CD4-positive, alpha-beta memory T cell (primary cell): ENCODE results near the gene DCDC2C. TPM values are rescaled to one million over a fixed set of nuclear protein-coding genes. Genes with fewer than 3 reads are reported as not detected.
A peak's percentile ranks its signal among the peaks of the same experiment; 100 is the strongest.

Experiments
- CTCF ChIA-PET: fragments of 350-600 bp; sonication (Branson Sonifier 250); formaldehyde crosslinking; loops from one replicate; lab custom pipeline; 2021; ENCODE audit warnings: inconsistent platforms; ENCODE audit not compliant: partially characterized antibody; lab: Charles Lee
- POLR2A ChIA-PET: fragments of 350-600 bp; sonication (Branson Sonifier 250); formaldehyde crosslinking; loops from one replicate; lab custom pipeline; 2021; ENCODE audit not compliant: partially characterized antibody; lab: Charles Lee
- DNase-seq, 5 donors: peaks; one replicate each; pipeline versions ENCODE4 v3.0.0 to v3.0.0-alpha.2; 2020 to 2022; ENCODE audit warnings: mixed read lengths in 1 of 5
- H3K27ac ChIP-seq: one replicate; pipeline ENCODE4 v1.7.0; 2013; ENCODE audit warnings: low read depth, low read length
- H3K27me3 ChIP-seq: 2 replicates; pipeline ENCODE4 v1.7.0; 2013; ENCODE audit warnings: mild to moderate bottlenecking, low read length, moderate library complexity; ENCODE audit not compliant: insufficient read depth
- H3K36me3 ChIP-seq: 2 replicates; pipeline ENCODE4 v1.7.0; 2013; ENCODE audit warnings: mild to moderate bottlenecking, low read length, moderate library complexity; ENCODE audit not compliant: insufficient read depth
- H3K4me1 ChIP-seq: 2 replicates; pipeline ENCODE4 v1.7.0; 2013; ENCODE audit warnings: mild to moderate bottlenecking, low read length, moderate library complexity; ENCODE audit not compliant: insufficient read depth
- H3K4me3 ChIP-seq, 2 donors: one replicate each; pipeline ENCODE4 v1.7.0; 2013; ENCODE audit warnings: low read length in 2 of 2, mild to moderate bottlenecking in 1 of 2
- H3K9me3 ChIP-seq, 2 donors: one replicate each; pipeline ENCODE4 v1.7.0; 2013; ENCODE audit warnings: low read length in 2 of 2, control low read depth in 1 of 2; ENCODE audit not compliant: control insufficient read depth in 1 of 2
- H3K27ac Mint-ChIP-seq, 7 donors: one replicate each; pipeline ENCODE4 v1.8.0; 2020 to 2021; ENCODE audit warnings: mixed read lengths in 7 of 7, mild to moderate bottlenecking in 6 of 7, inconsistent platforms in 3 of 7, moderate library complexity in 3 of 7
- H3K27me3 Mint-ChIP-seq, 2 donors: one replicate each; pipeline ENCODE4 v1.8.0; 2020 to 2021; ENCODE audit warnings: mixed read lengths in 2 of 2
- H3K36me3 Mint-ChIP-seq, 2 donors: one replicate each; pipeline ENCODE4 v1.8.0; 2020 to 2021; ENCODE audit warnings: mixed read lengths in 2 of 2, inconsistent platforms in 1 of 2, mild to moderate bottlenecking in 1 of 2
- H3K4me1 Mint-ChIP-seq, 4 donors: one replicate each; pipeline ENCODE4 v1.8.0; 2020 to 2021; ENCODE audit warnings: mixed read lengths in 4 of 4, mild to moderate bottlenecking in 1 of 4
- H3K4me3 Mint-ChIP-seq, 8 donors: one replicate each; pipeline ENCODE4 v1.8.0; 2020 to 2021; ENCODE audit warnings: mixed read lengths in 8 of 8, mild to moderate bottlenecking in 7 of 8, moderate library complexity in 6 of 8, inconsistent platforms in 3 of 8
- H3K9me3 Mint-ChIP-seq, 8 donors: one replicate each; pipeline ENCODE4 v1.8.0; 2020 to 2021; ENCODE audit warnings: mixed read lengths in 8 of 8, mild to moderate bottlenecking in 5 of 8, inconsistent platforms in 3 of 8, moderate library complexity in 1 of 8
- intact Hi-C: fragments of 100-400 bp; cut with micrococcal nuclease; formaldehyde crosslinking; loops from one replicate; pipeline ENCODE4 v1.15.1; 2023
- polyA plus RNA-seq, 2 donors: library from polyadenylated mRNA; unstranded; fragments of 300-500 nt; fragmentation: Illumina TruSeq; gene quantifications; one replicate each; pipeline ENCODE4 v1.2.3, GENCODE V29; 2021
- total RNA-seq, 2 experiments: library from RNA; stranded (reverse); gene quantifications; one replicate each; pipeline ENCODE4 v1.2.3, GENCODE V29; 2021

The DCDC2C gene
- total and polyA plus RNA-seq, 4 experiments from 2014 or later: not detected

DNA sequence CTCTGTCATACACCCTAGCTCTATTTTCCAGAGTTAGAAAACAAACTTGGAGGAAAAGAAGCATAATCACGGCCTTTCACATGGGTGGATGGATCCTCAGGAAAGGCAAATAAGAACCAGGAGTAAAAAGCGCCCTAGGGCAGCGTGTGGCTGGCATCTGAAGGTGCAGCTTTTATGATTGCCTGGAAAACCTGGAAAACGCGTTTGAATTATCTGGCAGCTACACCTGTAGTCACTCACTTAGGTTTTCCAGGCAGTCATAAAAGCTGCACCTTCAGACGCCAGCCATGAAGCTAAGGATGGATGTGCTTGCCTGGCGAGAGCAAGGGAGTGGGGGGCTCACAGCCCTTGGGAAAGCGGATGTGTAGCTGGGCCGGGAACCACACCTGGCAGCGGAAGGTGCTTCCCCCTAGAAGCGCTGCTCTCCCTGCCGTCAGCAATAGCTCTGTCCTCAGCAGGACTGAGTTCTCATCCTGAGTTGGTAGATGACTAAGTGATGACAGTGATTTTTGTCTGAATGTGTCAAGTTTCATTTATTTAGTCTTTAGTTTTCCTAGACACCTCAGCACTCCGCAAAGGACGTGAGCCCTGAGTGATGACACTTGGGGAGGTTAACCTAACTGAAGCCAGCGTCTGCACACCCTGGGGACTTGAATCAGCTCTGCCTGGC, 82.0 kb downstream of the DCDC2C start:
- Mint-ChIP-seq H3K4me3 (no peak overlapping the region), H3K27ac (no peak overlapping the region), H3K4me1 (peaks cover 0 to 7% (median 6%) of the 10 kb centered on the region in 4 donors), H3K36me3 (no peaks in the 10 kb centered on the region), H3K27me3 (peaks cover 1 to 2% of the 10 kb centered on the region in 2 donors), H3K9me3 (no peaks in the 10 kb centered on the region)
- Histone ChIP-seq H3K27ac (no peak overlapping the region), H3K9me3 (no peaks in the 10 kb centered on the region), H3K27me3 (no peaks in the 10 kb centered on the region), H3K4me1 (no peaks in the 10 kb centered on the region), H3K36me3 (no peaks in the 10 kb centered on the region), H3K4me3 (no peak overlapping the region)
- DNase-seq: no peak
- ChIA-PET CTCF (no interaction called here), POLR2A (no interaction called here)
- intact Hi-C loops: no loop called here

DNA sequence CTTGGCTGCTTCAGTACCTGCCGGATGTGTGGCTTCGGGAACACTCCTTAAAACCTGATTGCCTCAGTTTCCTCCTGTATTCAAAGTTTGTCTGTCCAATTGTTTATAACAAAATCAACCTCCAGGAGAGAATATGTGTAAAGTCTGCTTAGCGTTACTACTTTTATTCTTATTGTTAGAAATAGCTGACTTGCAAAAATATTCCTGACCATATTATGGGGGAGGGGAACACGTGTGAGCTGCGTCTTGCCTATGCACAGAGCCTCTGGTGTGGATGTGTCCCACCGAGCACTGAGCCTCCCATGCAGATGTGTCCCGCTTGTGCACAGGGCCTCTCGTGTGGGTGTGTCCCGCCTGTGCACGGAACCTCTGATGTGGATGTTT, 82.5 kb downstream of the DCDC2C start:
- peaks cover 0 to 1% (median under 1%) of the 10 kb centered on the region in 4 donors for H3K4me1 Mint-ChIP-seq
- POLR2A ChIA-PET: no interaction called here
- H3K27me3 ChIP-seq: no peaks in the 10 kb centered on the region
- H3K4me1 ChIP-seq: no peaks in the 10 kb centered on the region
- H3K9me3 ChIP-seq: no peaks in the 10 kb centered on the region
- H3K27ac ChIP-seq: no peak overlapping the region
- H3K27ac Mint-ChIP-seq: no peak overlapping the region
- no peaks in the 10 kb centered on the region for H3K36me3 ChIP-seq
- H3K27me3 Mint-ChIP-seq: peaks cover 1 to 2% of the 10 kb centered on the region in 2 donors
- no peak overlapping the region for H3K4me3 Mint-ChIP-seq
- no peaks in the 10 kb centered on the region for H3K9me3 Mint-ChIP-seq
- CTCF ChIA-PET: no interaction called here
- intact Hi-C loops: no loop called here
- no peaks in the 10 kb centered on the region for H3K36me3 Mint-ChIP-seq
- no peak for DNase-seq
- no peak overlapping the region for H3K4me3 ChIP-seq

DNA sequence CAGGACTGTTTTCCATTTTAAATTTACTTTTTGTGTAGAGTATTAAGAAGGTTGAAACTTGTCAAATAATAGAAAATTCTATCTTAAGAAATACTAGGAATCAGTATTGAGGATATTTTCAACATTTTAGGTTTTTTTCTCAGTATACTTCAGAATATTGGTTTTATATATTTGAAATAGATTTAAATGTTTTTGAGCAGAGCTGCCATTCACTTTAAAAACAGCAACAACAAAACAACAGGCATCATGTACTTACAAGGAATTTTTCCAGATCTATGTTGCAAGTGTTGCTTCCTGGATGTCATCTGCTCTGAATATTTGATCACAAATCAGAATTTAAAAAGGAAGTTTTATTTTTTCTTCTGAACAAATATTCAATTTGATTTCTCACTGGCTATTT, 84.4 kb downstream of the DCDC2C start:
- H3K4me3 ChIP-seq: no peak overlapping the region
- no peaks in the 10 kb centered on the region for H3K36me3 ChIP-seq
- intact Hi-C loops: no loop called here
- no peaks in the 10 kb centered on the region for H3K27me3 ChIP-seq
- no peak for DNase-seq
- H3K9me3 ChIP-seq: no peaks in the 10 kb centered on the region
- H3K9me3 Mint-ChIP-seq: no peaks in the 10 kb centered on the region
- ChIA-PET POLR2A (no interaction called here), CTCF (no interaction called here)
- no peak overlapping the region for H3K4me3 Mint-ChIP-seq
- H3K36me3 Mint-ChIP-seq: no peaks in the 10 kb centered on the region
- H3K27me3 Mint-ChIP-seq: peaks cover 1 to 2% of the 10 kb centered on the region in 2 donors
- no peaks in the 10 kb centered on the region for H3K4me1 ChIP-seq
- H3K4me1 Mint-ChIP-seq: no peaks in the 10 kb centered on the region
- H3K27ac Mint-ChIP-seq: no peak overlapping the region
- H3K27ac ChIP-seq: no peak overlapping the region

DNA sequence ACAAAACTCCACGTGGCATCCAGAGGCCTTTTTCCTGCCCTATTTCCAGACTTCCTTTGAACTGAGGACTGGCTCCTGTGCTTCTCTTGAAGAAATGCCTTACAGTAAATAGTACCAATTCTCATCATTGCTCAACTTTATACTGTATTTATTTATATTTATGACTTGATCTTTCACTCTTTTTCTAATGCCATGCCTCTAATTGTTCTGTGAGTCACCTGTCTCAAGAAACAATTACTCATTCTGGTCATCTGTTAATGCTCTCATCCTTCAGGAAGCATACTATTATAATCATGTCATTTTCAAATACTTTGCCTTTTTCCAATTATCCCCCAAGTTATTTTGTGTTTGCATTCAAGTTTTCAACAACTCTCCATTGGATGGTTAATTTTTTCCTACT, 85.9 kb downstream of the DCDC2C start:
- no peak overlapping the region for H3K27ac Mint-ChIP-seq
- peaks cover 1 to 2% of the 10 kb centered on the region in 2 donors for H3K27me3 Mint-ChIP-seq
- intact Hi-C loops: no loop called here
- Histone ChIP-seq H3K9me3 (no peaks in the 10 kb centered on the region), H3K27ac (no peak overlapping the region), H3K4me1 (no peaks in the 10 kb centered on the region), H3K36me3 (no peaks in the 10 kb centered on the region), H3K4me3 (no peak overlapping the region), H3K27me3 (no peaks in the 10 kb centered on the region)
- POLR2A ChIA-PET: no interaction called here
- H3K9me3 Mint-ChIP-seq: peaks cover 0 to 1% (median 0%) of the 10 kb centered on the region in 8 donors
- no peak overlapping the region for H3K4me3 Mint-ChIP-seq
- H3K4me1 Mint-ChIP-seq: no peaks in the 10 kb centered on the region
- H3K36me3 Mint-ChIP-seq: no peaks in the 10 kb centered on the region
- CTCF ChIA-PET: no interaction called here
- no peak for DNase-seq

DNA sequence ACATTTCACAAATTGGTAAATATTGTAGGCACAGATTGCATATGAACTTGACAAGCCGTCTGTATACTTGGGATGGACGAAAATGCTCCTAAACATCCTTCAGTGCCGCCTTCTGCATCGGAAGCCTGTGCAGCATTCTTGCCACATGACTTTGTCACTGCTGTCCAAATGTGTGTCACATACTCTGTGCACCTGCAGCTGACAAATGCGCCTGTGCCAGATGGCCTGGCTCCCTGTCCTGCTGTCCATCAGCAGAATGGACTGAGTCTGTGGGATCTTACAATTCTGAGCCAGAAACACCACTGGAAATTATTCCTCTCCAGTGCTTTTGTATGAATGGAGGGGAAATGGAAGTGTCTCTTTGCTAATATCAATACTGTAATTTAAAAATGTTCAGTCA, 89.9 kb downstream of the DCDC2C start:
- Histone ChIP-seq H3K27me3 (no peaks in the 10 kb centered on the region), H3K27ac (no peak overlapping the region), H3K4me3 (no peak overlapping the region), H3K4me1 (no peaks in the 10 kb centered on the region), H3K36me3 (no peaks in the 10 kb centered on the region), H3K9me3 (no peaks in the 10 kb centered on the region)
- intact Hi-C loops: no loop called here
- Mint-ChIP-seq H3K27ac (no peak overlapping the region), H3K4me1 (no peaks in the 10 kb centered on the region), H3K27me3 (no peaks in the 10 kb centered on the region), H3K36me3 (no peaks in the 10 kb centered on the region), H3K9me3 (peaks cover 0 to 1% (median 0%) of the 10 kb centered on the region in 8 donors), H3K4me3 (no peak overlapping the region)
- POLR2A ChIA-PET: no interaction called here
- DNase-seq: no peak
- CTCF ChIA-PET: no interaction called here

DNA sequence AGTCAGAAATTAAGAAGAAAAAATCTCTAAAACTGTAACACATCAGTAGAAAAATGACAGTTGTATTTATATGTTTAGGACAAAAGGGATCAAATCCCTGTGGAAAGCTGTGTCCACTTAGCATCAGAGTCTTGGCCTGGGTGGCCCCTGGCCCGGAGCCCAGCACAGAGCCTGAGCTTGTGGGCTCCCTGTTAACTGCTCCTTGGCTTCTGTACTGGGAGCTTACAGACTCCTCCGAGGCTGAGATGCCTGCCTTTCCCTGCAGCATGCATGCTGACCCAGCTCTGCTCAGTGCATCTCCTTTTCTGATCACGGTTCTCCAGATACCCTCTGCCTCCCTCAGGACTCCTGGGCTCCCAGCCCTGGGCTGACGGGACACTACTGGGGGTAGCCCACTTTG, 98.1 kb downstream of the DCDC2C start:
- Histone ChIP-seq H3K36me3 (no peaks in the 10 kb centered on the region), H3K4me3 (no peak overlapping the region), H3K4me1 (no peaks in the 10 kb centered on the region), H3K9me3 (no peaks in the 10 kb centered on the region), H3K27me3 (no peaks in the 10 kb centered on the region), H3K27ac (no peak overlapping the region)
- intact Hi-C loops: no loop called here
- no peak overlapping the region for H3K27ac Mint-ChIP-seq
- peak overlapping the region in 1 of 8 donors; percentile 43 for H3K4me3 Mint-ChIP-seq
- no peaks in the 10 kb centered on the region for H3K4me1 Mint-ChIP-seq
- no peak for DNase-seq
- peaks cover 0 to 10% (median 0%) of the 10 kb centered on the region in 8 donors for H3K9me3 Mint-ChIP-seq
- ChIA-PET CTCF (no interaction called here), POLR2A (no interaction called here)
- no peaks in the 10 kb centered on the region for H3K36me3 Mint-ChIP-seq
- H3K27me3 Mint-ChIP-seq: peaks cover 6 to 11% of the 10 kb centered on the region in 2 donors

DNA sequence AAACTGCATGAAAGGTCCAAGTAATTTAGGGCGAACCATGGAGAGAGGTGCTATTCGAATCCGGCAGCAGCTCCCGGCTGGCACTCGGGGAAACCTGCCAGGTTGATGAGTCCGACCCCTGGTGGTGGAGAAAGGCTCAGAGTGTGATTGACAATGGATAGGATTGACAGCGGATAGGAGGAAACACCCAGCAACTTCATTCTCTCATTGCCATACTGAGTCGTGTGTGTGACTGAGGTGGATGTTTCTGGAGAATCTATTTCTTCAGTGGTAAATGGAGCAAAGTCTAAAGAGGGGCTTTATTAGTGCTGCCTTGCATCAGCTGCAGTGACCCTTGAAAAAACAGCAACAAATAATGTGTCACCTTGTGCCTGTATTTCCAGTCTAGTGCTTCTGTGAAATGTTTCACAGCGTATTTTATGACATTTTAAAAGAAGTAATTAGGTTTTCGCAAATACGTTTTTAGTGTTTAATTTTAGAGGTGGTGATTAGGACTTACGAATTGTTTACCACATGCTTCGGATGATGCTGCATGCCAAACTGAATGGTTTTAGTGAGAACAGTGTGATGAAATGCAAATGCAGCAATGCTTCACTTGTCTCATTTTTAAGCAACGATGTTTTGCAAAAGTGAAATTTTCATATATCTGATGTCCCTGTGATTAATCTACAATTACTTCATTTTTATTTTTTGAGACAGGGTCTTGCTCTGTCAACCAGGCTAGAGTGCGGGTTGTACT, 102.0 kb downstream of the DCDC2C start:
- peaks cover 6 to 11% of the 10 kb centered on the region in 2 donors for H3K27me3 Mint-ChIP-seq
- CTCF ChIA-PET: no interaction called here
- intact Hi-C loops: no loop called here
- no peaks in the 10 kb centered on the region for H3K27me3 ChIP-seq
- H3K4me3 ChIP-seq: no peak overlapping the region
- peaks cover 0 to 10% (median 1%) of the 10 kb centered on the region in 8 donors for H3K9me3 Mint-ChIP-seq
- H3K27ac Mint-ChIP-seq: no peak overlapping the region
- H3K27ac ChIP-seq: no peak overlapping the region
- no peaks in the 10 kb centered on the region for H3K4me1 ChIP-seq
- no peaks in the 10 kb centered on the region for H3K9me3 ChIP-seq
- H3K36me3 ChIP-seq: no peaks in the 10 kb centered on the region
- no peaks in the 10 kb centered on the region for H3K36me3 Mint-ChIP-seq
- POLR2A ChIA-PET: no interaction called here
- no peaks in the 10 kb centered on the region for H3K4me1 Mint-ChIP-seq
- DNase-seq: no peak
- no peak overlapping the region for H3K4me3 Mint-ChIP-seq
